NB4 (cell line): Measurements from ENCODE around the gene PES1.
"Not testable (repeated sequence)": the region's sequence is repeated elsewhere in the genome, so short reads cannot be mapped to it uniquely, and the experiment has no call there.

Experiments used
- DNase-seq: peaks from one replicate; pipeline ENCODE4 v3.0.0; 2010; ENCODE audit warnings: low read depth
- H3K4me3 ChIP-seq: one replicate; pipeline ENCODE4 v1.5.1; 2011; ENCODE audit warnings: mild to moderate bottlenecking, low read depth, low read length, moderate library complexity
- MAX ChIP-seq: IDR thresholded peaks from 2 replicates; pipeline ENCODE4 v1.6.1; 2011; ENCODE audit warnings: low read depth, low read length
- MYC ChIP-seq: IDR thresholded peaks from 2 replicates; pipeline ENCODE4 v1.6.1; 2011; ENCODE audit warnings: low read depth, low read length
- POLR2A ChIP-seq: IDR thresholded peaks from 2 replicates; pipeline ENCODE4 v1.6.1; 2011; ENCODE audit warnings: mild to moderate bottlenecking; ENCODE audit not compliant: insufficient read length; ENCODE audit errors: extremely low read depth
- TF ChIP-seq, protein P1 (sequence below): IDR thresholded peaks from one replicate; pipeline ENCODE4 v1.5.1; 2012; ENCODE audit warnings: low read depth, low read length

Gene PES1

GRCh38 chr22:30541961-30542810, 49.5 kb downstream of the PES1 start:
- TF ChIP-seq MAX = no peak
- TF ChIP-seq, protein P1, sequence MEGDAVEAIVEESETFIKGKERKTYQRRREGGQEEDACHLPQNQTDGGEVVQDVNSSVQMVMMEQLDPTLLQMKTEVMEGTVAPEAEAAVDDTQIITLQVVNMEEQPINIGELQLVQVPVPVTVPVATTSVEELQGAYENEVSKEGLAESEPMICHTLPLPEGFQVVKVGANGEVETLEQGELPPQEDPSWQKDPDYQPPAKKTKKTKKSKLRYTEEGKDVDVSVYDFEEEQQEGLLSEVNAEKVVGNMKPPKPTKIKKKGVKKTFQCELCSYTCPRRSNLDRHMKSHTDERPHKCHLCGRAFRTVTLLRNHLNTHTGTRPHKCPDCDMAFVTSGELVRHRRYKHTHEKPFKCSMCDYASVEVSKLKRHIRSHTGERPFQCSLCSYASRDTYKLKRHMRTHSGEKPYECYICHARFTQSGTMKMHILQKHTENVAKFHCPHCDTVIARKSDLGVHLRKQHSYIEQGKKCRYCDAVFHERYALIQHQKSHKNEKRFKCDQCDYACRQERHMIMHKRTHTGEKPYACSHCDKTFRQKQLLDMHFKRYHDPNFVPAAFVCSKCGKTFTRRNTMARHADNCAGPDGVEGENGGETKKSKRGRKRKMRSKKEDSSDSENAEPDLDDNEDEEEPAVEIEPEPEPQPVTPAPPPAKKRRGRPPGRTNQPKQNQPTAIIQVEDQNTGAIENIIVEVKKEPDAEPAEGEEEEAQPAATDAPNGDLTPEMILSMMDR = no peak
- no peak for TF ChIP-seq MYC
- no peak for TF ChIP-seq POLR2A
- H3K4me3 ChIP-seq = no peak overlapping the region
- DNase-seq = no peak

- DNase-seq, H3K4me3 ChIP-seq: not testable (repeated sequence)
These were observed 50.2 kb downstream of the PES1 start for GRCh38 chr22:30541511-30541910.

GRCh38 chr22:30539368-30539767, 52.3 kb downstream of the PES1 start:
- DNase-seq = no peak
- TF ChIP-seq POLR2A = no peak
- no peak for TF ChIP-seq MAX
- TF ChIP-seq MYC = no peak
- TF ChIP-seq, protein P1 = no peak
- no peak overlapping the region for H3K4me3 ChIP-seq

DNA sequence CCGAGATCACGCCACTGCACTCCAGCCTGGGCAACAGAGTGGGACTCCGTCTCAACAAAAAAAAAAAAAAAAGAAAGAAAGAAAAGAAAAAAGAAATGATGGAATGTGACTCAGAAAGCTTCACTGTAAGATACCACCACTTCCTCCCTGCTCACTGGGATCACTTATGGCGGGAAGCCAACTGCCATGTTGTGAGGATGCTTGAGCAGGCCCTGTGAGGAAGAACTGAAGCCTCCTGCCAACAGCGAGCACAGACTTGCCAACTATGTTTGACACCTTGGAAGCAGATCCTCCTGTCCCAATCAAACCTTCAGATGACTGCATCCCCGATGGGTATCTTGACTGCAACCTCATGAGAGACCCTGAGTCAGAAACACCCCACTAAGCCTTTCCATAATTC, 53.4 kb downstream of the PES1 start:
- TF ChIP-seq, protein P1 = no peak
- no peak for TF ChIP-seq MAX
- TF ChIP-seq POLR2A = no peak
- TF ChIP-seq MYC = no peak
- DNase-seq = no peak
- H3K4me3 ChIP-seq = no peak overlapping the region

GRCh38 chr22:30537083-30537731, 54.5 kb downstream of the PES1 start:
- no peak overlapping the region for H3K4me3 ChIP-seq
- TF ChIP-seq, protein P1 = no peak
- TF ChIP-seq MAX = no peak
- no peak for TF ChIP-seq POLR2A
- no peak for TF ChIP-seq MYC
- DNase-seq = no peak

- H3K4me3 ChIP-seq = no peak overlapping the region
- peak; percentile 46 for DNase-seq
- no peak for TF ChIP-seq MAX
- TF ChIP-seq, protein P1 = no peak
- TF ChIP-seq MYC = no peak
- no peak for TF ChIP-seq POLR2A
These were observed 56.5 kb downstream of the PES1 start for GRCh38 chr22:30535182-30535581.
